SW480 (cell line): Measurements from ENCODE around the gene WFDC11.

Experiments used
- DNase-seq: peaks from one replicate; pipeline ENCODE4 v3.0.0-alpha.2; 2016; ENCODE audit warnings: low spot score

WFDC11 gene

DNA sequence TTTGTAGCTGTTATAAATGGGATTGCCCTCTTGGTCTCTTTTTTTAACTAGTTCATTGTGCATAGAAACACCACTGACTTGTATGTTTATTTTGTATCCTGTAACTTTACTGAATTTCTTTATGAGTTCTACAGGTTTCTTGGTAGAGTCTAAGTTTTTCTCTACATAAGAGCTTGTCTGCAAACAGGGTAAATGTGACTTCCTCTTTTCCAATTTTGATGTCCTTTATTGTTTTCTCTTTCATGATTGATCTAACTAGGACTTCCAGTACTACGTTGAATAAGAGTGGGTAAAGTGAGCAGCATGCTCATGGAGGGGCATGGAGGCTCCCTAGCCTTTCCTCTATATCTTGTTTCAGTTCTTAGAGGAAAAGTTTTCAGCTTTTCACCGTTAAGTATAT is 43.5 kb downstream of the WFDC11 start:
- DNase-seq, result no peak

DNA sequence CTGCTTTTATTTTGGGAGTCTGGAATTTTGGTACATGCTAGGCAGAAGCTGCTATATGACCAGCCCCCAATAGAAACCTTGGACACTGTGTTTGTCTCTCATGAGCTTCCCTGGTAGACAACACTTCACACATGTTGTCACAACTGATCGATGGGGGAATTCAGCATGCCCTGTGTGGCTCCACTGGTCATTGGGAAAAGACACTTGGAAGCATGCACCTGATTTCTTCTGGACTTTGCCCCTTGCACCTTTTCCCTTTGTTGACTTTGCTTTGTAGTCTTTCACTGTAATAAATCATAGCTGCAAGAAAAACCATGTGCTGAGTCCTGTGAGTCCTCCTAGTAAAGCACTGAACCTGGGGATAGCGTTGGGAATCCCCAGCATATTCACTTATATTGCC is 48.4 kb downstream of the WFDC11 start:
- peak; percentile 45 for DNase-seq

DNA sequence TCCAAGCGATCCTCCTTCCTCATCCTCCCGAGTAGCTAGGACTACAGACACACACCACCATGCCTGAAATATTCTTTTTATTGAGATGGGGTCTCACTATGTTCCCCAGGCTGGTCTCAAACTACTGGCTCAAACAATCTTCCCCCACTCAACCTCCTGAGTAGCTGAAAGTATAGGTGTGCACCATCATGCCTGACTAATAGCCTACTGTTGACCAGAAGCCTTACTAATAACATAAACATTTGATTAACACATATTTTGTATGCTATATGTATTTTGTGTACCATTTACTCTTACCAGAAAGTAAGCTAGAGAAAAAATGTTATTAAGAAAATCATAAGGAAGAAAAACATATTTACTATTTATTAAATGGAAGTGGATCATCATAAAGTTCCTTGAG is 52.4 kb downstream of the WFDC11 start:
- DNase-seq, result no peak

DNA sequence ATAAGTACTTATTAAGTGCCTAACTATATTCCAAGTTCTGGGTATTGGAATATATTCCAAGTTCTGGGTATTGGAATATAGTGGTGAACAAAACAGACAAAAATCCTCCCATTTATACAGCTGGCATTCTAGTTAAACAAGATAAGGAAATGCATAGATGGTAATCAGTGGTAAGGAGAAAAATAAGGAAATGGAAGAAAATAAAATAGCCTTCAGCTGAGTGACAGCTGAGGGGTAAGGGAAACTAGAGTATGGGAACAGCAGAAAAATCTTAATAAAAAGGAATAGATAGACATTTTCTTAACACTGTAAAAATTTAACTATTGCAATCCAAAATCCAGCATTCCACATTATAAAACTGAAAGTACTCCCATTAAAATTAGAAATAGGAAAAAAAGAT is 57.7 kb downstream of the WFDC11 start:
- no peak for DNase-seq

DNA sequence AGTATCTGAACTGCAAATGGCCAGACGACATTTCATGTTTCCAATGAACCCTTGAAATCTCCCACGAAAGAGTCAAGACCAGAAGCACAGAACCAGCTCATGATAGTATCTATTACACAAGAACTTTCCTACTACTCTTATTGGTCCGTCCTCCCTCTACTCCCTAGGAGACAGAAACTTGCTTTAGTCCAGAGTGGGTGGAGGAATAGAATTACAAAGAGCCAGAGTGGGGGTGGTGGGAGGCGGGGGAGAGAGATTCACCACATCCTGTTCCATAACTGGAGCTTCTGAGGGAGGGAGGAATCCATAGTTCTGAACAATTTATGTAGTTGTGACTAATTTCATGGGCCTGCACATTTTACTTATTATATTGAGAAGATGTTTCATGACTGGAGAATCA is 59.0 kb downstream of the WFDC11 start:
- DNase-seq, result peak; percentile 91

DNA sequence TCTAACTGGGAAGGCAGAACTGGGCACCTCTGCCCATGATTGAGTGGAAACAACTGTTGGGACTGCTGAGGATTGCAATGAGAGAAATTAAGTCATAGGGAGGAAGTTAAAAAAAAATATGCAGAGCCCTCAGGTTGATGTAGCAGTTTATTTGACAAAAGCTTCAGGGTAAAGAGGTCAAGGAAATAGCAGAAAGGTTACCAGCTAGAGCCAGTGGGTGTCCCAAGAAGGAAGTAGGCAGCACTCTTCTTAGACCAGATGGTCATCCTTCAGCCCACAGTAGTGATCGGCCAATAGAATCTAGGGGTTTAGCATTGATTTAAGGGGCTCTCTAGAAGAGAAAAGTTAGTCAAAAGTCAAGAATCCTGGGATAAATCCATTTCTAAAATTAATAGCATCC is 62.2 kb downstream of the WFDC11 start:
- DNase-seq, result no peak
